NT2/D1 (cell line): ENCODE data around the gene MAN1A2.

Source experiments
- SUZ12 ChIP-seq: IDR thresholded peaks from 2 replicates; pipeline ENCODE4 v1.6.1; 2011; ENCODE audit not compliant: insufficient read length, insufficient read depth; ENCODE audit errors: extremely low read depth
- YY1 ChIP-seq: IDR thresholded peaks from 2 replicates; pipeline ENCODE4 v1.6.1; 2011; ENCODE audit not compliant: insufficient read length, insufficient read depth
- ZNF274 ChIP-seq: IDR thresholded peaks from 2 replicates; pipeline ENCODE4 v1.6.1; 2011; ENCODE audit warnings: mild to moderate bottlenecking, low read depth, low read length

DNA sequence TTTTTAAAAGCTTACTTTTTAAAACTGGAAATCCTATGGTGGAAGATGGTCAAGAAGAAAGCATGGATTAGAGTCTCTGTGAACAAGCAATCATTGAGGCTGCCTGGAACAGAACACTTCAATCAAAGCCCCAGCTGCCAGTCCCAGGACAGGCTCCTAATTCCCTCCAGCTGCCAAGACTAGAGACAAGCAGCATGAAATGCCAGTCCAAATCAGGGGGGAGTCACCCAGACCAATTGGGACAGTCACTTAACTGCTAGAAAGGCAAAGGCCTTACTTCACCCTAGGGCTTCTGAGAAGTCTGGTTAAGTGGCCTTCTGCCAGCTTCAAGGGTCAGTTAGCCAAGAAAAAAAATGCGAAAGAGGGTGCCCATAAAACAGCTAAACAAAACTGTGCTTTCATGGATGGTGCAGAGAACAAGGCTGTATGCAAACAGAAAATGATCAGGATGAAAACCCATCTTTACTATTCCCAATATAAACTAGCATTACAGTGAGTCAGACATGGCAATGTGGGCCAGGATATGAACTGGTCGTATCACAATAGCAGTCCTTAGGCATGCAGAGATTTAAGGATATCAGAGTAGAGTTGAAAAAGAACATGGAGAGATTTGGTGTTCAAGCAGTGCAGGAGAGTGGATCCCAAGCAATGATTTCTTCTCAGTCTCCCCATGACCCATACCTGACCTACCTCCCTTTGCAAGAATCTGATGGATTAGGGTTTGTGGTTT is 31.0 kb upstream of the MAN1A2 start:
- TF ChIP-seq YY1 (no peak), ZNF274 (no peak), SUZ12 (no peak)
